HepG2 (cell line): ENCODE measurements around the gene NR2F1. TPM values are rescaled to one million over a fixed set of nuclear protein-coding genes. Genes with fewer than 3 reads are reported as not detected.

Experiments
- ATF7 ChIP-seq, 2 experiments: fragments of 450-650 bp in 1 of 2; sonication (generic) in 1 of 2; formaldehyde crosslinking in 1 of 2; IDR thresholded peaks; 2 replicates each; pipeline versions ENCODE4 v1.4.0 to v1.6.1; 2016 to 2020; ENCODE audit warnings: antibody characterized with exemption in 1 of 2, mild to moderate bottlenecking in 1 of 2, missing genetic modification reagents in 1 of 2
- CREB3 ChIP-seq: sonication (generic); formaldehyde crosslinking; IDR thresholded peaks from 2 replicates; pipeline ENCODE4 v1.5.0; 2020; ENCODE audit warnings: missing genetic modification reagents
- DRAP1 ChIP-seq: IDR thresholded peaks from 2 replicates; pipeline ENCODE4 v1.6.1; 2016; ENCODE audit warnings: missing genetic modification reagents, missing compliant biosample characterization
- ERF ChIP-seq: IDR thresholded peaks from 2 replicates; pipeline ENCODE4 v1.6.1; 2018; ENCODE audit warnings: missing biosample characterization, missing genetic modification reagents
- HNRNPK ChIP-seq: fragments of 200-400 bp; formaldehyde crosslinking; IDR thresholded peaks from 2 replicates; pipeline ENCODE4 v1.6.1; 2018; ENCODE audit warnings: low read length, low read depth, moderate library complexity, mild to moderate bottlenecking; ENCODE audit not compliant: poor library complexity, severe bottlenecking
- KDM6A ChIP-seq: IDR thresholded peaks from 2 replicates; pipeline ENCODE4 v1.6.1; 2016; ENCODE audit warnings: low read depth
- MIER2 ChIP-seq: IDR thresholded peaks from 2 replicates; pipeline ENCODE4 v1.6.1; 2016; ENCODE audit warnings: missing biosample characterization, missing genetic modification reagents
- NR2F1 ChIP-seq, 2 experiments: fragments of 450-650 bp in 1 of 2; formaldehyde crosslinking in 1 of 2; IDR thresholded peaks; 2 replicates each; pipeline versions ENCODE4 v1.5.0 to v1.6.1; 2016 to 2020; ENCODE audit warnings: mild to moderate bottlenecking in 1 of 2, missing compliant biosample characterization in 1 of 2, missing genetic modification reagents in 1 of 2, moderate library complexity in 1 of 2
- PRDM10 ChIP-seq: sonication (generic); formaldehyde crosslinking; IDR thresholded peaks from 2 replicates; pipeline ENCODE4 v1.4.0; 2020; ENCODE audit warnings: low read depth, missing genetic modification reagents
- SNAPC4 ChIP-seq: sonication (generic); formaldehyde crosslinking; IDR thresholded peaks from 2 replicates; pipeline ENCODE4 v1.4.0; 2020; ENCODE audit warnings: mild to moderate bottlenecking, missing genetic modification reagents
- U2AF2 ChIP-seq: fragments of 200-400 bp; formaldehyde crosslinking; IDR thresholded peaks from 2 replicates; pipeline ENCODE4 v1.6.1; 2017; ENCODE audit warnings: low read depth, mild to moderate bottlenecking, low read length
- ZBED4 ChIP-seq: sonication (generic); formaldehyde crosslinking; IDR thresholded peaks from 2 replicates; pipeline ENCODE4 v1.4.0; 2020; ENCODE audit warnings: missing genetic modification reagents, borderline replicate concordance
- ZNF256 ChIP-seq: sonication (generic); formaldehyde crosslinking; conservative IDR thresholded peaks from 2 replicates; pipeline ENCODE4 v1.4.0; 2020; ENCODE audit warnings: missing genetic modification reagents
- ZNF678 ChIP-seq: sonication (generic); formaldehyde crosslinking; IDR thresholded peaks from 2 replicates; pipeline ENCODE4 v1.4.0; 2020; ENCODE audit warnings: mild to moderate bottlenecking, missing genetic modification reagents
- ZNF768 ChIP-seq: sonication (generic); formaldehyde crosslinking; IDR thresholded peaks from 2 replicates; pipeline ENCODE4 v1.4.0; 2020; ENCODE audit warnings: missing genetic modification reagents
- polyA plus RNA-seq, 8 experiments: library from polyadenylated mRNA; depleted of rRNA in 3 of 8; stranded (reverse) in 7 of 8; unstranded in 1 of 8; fragments of >200 nt; fragmentation: Illumina TruSeq in 4 of 8; extraction: Trizol in 4 of 8; gene quantifications; 2 replicates each; pipeline versions ENCODE4 v1.2.1 to v1.2.3, GENCODE V29; 2011 to 2016; ENCODE audit warnings: low read depth in 4 of 8, missing spikeins in 1 of 8, mixed read lengths in 1 of 8; ENCODE audit not compliant: insufficient read depth in 1 of 8
- total RNA-seq, 5 experiments: library from RNA; depleted of rRNA; stranded (reverse); fragments of >200 nt; fragmentation: Illumina TruSeq; extraction: Trizol; gene quantifications; 2 replicates each; pipeline ENCODE4 v1.2.3, GENCODE V29; 2016; ENCODE audit warnings: low read depth in 1 of 5

NR2F1 gene
- total and polyA plus RNA-seq, 2 of the 13 experiments (the other 11 are each of a cell fraction or from before 2014, with no cell fraction given): 17.1 to 59.7 TPM

- TF ChIP-seq CREB3 (CRISPR knock-in tag) (no peak), MIER2 (CRISPR knock-in tag) (0 out of 2 replicates have a peak, but pooled peaks have one; percentile 33), ZNF256 (CRISPR knock-in tag) (no peak), HNRNPK (peak; percentile 17), NR2F1 (CRISPR knock-in tag; IDR thresholded peaks at IDR 0.05) (no peak), PRDM10 (CRISPR knock-in tag) (peak; percentile 23; the same call in 1 of the 2 replicates), DRAP1 (peak; percentile 20; the same call in 1 of the 2 replicates), ERF (CRISPR knock-in tag) (peak; percentile 45; the same call in 1 of the 2 replicates), ZNF678 (no peak), SNAPC4 (no peak), ATF7 (IDR thresholded peaks at IDR 0.05) (no peak), ATF7 (CRISPR knock-in tag; IDR thresholded peaks at IDR 0.05) (no peak), ZBED4 (CRISPR knock-in tag) (no peak), ZNF768 (CRISPR knock-in tag) (no peak), U2AF2 (no peak), KDM6A (no peak)
These were observed 38.3 kb downstream of the NR2F1 start (continued) for GRCh38 chr5:93621327-93621798.
